Type B pancreatic cell (in vitro differentiated cells): Measurements from ENCODE around the gene BAHD1. TPM values are rescaled to one million over a fixed set of nuclear protein-coding genes. Genes with fewer than 3 reads are reported as not detected.

ENCODE experiments used
- DNase-seq: peaks from one replicate; pipeline ENCODE4 v3.0.0; 2021; ENCODE audit warnings: mixed read lengths; ENCODE audit not compliant: unreplicated experiment; ENCODE audit errors: extremely low spot score
- H3K27ac Mint-ChIP-seq: 2 replicates; pipeline ENCODE4 v1.8.0; 2021; ENCODE audit warnings: mild to moderate bottlenecking, mixed read lengths
- H3K27me3 Mint-ChIP-seq: 2 replicates; pipeline ENCODE4 v1.8.0; 2021; ENCODE audit warnings: mixed read lengths
- H3K36me3 Mint-ChIP-seq: 2 replicates; pipeline ENCODE4 v1.8.0; 2021; ENCODE audit warnings: mixed read lengths
- H3K4me1 Mint-ChIP-seq: one replicate; pipeline ENCODE4 v1.8.0; 2021; ENCODE audit warnings: mixed read lengths; ENCODE audit not compliant: unreplicated experiment
- H3K4me3 Mint-ChIP-seq: 2 replicates; pipeline ENCODE4 v1.8.0; 2021; ENCODE audit warnings: mild to moderate bottlenecking, mixed read lengths
- H3K9me3 Mint-ChIP-seq: 2 replicates; pipeline ENCODE4 v1.8.0; 2021; ENCODE audit warnings: mixed read lengths
- CTCF ChIP-seq: fragments of 200-600 bp; sonication (generic); conservative IDR thresholded peaks from 2 replicates; pipeline ENCODE4 v1.5.0; 2021; ENCODE audit warnings: antibody characterized with exemption, mild to moderate bottlenecking
- total RNA-seq: library from RNA; stranded (reverse); gene quantifications from 2 replicates; pipeline ENCODE4 v1.2.1, GENCODE V29; 2021; ENCODE audit warnings: low replicate concordance

The BAHD1 gene
- total RNA-seq, 1 donor from 2014 or later: 21.6 TPM

GRCh38 chr15:40468898-40469331, 28.2 kb downstream of the BAHD1 start:
- Mint-ChIP-seq H3K27me3 (no peaks in the 10 kb centered on the region), H3K36me3 (no peaks in the 10 kb centered on the region), H3K4me1 (peaks cover 3% of the 10 kb centered on the region), H3K9me3 (no peaks in the 10 kb centered on the region), H3K4me3 (no peak overlapping the region), H3K27ac (peak overlapping the region; percentile 11)
- no peak for TF ChIP-seq CTCF
- DNase-seq: no peak

- H3K4me1 Mint-ChIP-seq: peaks cover 6% of the 10 kb centered on the region
- no peaks in the 10 kb centered on the region for H3K36me3 Mint-ChIP-seq
- peak overlapping the region; percentile 11 for H3K27ac Mint-ChIP-seq
- no peak for DNase-seq
- no peaks in the 10 kb centered on the region for H3K27me3 Mint-ChIP-seq
- H3K4me3 Mint-ChIP-seq: peak overlapping the region; percentile 76
- no peaks in the 10 kb centered on the region for H3K9me3 Mint-ChIP-seq
- no peak for TF ChIP-seq CTCF
These were observed 29.1 kb downstream of the BAHD1 start for GRCh38 chr15:40469776-40470390.

GRCh38 chr15:40470423-40471104, 29.8 kb downstream of the BAHD1 start, which contains the start of gene CHST14:
Gene CHST14 (plus strand): TSS chr15:40470984. CDS start chr15:40471214, 230 bp downstream.
- no peak for TF ChIP-seq CTCF
- Mint-ChIP-seq H3K27me3 (no peaks in the 10 kb centered on the region), H3K36me3 (no peaks in the 10 kb centered on the region), H3K9me3 (no peaks in the 10 kb centered on the region), H3K27ac (peak within 1 kb of the TSS; percentile 90), H3K4me1 (peaks cover 9% of the 10 kb centered on the region), H3K4me3 (peak within 1 kb of the TSS; percentile 92)
- no peak for DNase-seq

GRCh38 chr15:40471105-40471807, 30.5 kb downstream of the BAHD1 start:
- peak overlapping the region; percentile 90 for H3K27ac Mint-ChIP-seq
- peak overlapping the region; percentile 92 for H3K4me3 Mint-ChIP-seq
- no peak for DNase-seq
- no peaks in the 10 kb centered on the region for H3K9me3 Mint-ChIP-seq
- H3K4me1 Mint-ChIP-seq: peaks cover 9% of the 10 kb centered on the region
- no peaks in the 10 kb centered on the region for H3K27me3 Mint-ChIP-seq
- no peak for TF ChIP-seq CTCF
- H3K36me3 Mint-ChIP-seq: no peaks in the 10 kb centered on the region

- Mint-ChIP-seq H3K4me3 (peak overlapping the region; percentile 92), H3K27me3 (no peaks in the 10 kb centered on the region), H3K9me3 (no peaks in the 10 kb centered on the region), H3K4me1 (peaks cover 9% of the 10 kb centered on the region), H3K27ac (peak overlapping the region; percentile 90), H3K36me3 (no peaks in the 10 kb centered on the region)
- no peak for TF ChIP-seq CTCF
- no peak for DNase-seq
These were observed 31.0 kb downstream of the BAHD1 start for GRCh38 chr15:40471808-40472150.
